Measurements from ENCODE around the gene MAP7.
A peak's percentile ranks its signal among the peaks of the same experiment; 100 is the strongest.

MAP7 gene

GRCh38 chr6:136529710-136530109 is 20.5 kb downstream of the MAP7 start:
- DNase-seq: no peak

- DNase-seq: peak; percentile 12
These were observed 21.7 kb downstream of the MAP7 start for GRCh38 chr6:136528477-136528876.

- peak; percentile 19 for DNase-seq
These were observed 22.4 kb downstream of the MAP7 start for GRCh38 chr6:136527831-136528230.

- no peak for DNase-seq
These were observed 23.3 kb downstream of the MAP7 start for GRCh38 chr6:136526937-136527336.

- peak; percentile 64 for DNase-seq
These were observed 23.9 kb downstream of the MAP7 start for GRCh38 chr6:136526196-136526930.

- peak; percentile 54 for DNase-seq
These were observed 24.5 kb downstream of the MAP7 start for GRCh38 chr6:136525586-136526195.

- no peak for DNase-seq
These were observed 25.2 kb downstream of the MAP7 start for GRCh38 chr6:136524936-136525413.

GRCh38 chr6:136524339-136524935 is 25.8 kb downstream of the MAP7 start:
- no peak for DNase-seq

GRCh38 chr6:136523196-136523595 is 27.0 kb downstream of the MAP7 start:
- DNase-seq: no peak

GRCh38 chr6:136522636-136523035 is 27.6 kb downstream of the MAP7 start:
- no peak for DNase-seq

- DNase-seq: no peak
These were observed 28.3 kb downstream of the MAP7 start for GRCh38 chr6:136521911-136522310.

- DNase-seq: no peak
These were observed 28.8 kb downstream of the MAP7 start for GRCh38 chr6:136521427-136521826.

GRCh38 chr6:136520517-136520916 is 29.7 kb downstream of the MAP7 start:
- no peak for DNase-seq

GRCh38 chr6:136517582-136517981 is 32.6 kb downstream of the MAP7 start:
- no peak for DNase-seq

- DNase-seq: no peak
These were observed 33.2 kb downstream of the MAP7 start for GRCh38 chr6:136517002-136517401.

GRCh38 chr6:136514591-136514990 is 35.6 kb downstream of the MAP7 start:
- DNase-seq: no peak

- no peak for DNase-seq
These were observed 38.3 kb downstream of the MAP7 start for GRCh38 chr6:136511926-136512325.

- no peak for DNase-seq
These were observed 38.8 kb downstream of the MAP7 start for GRCh38 chr6:136511397-136511796.

GRCh38 chr6:136510782-136511181 is 39.4 kb downstream of the MAP7 start:
- no peak for DNase-seq

GRCh38 chr6:136510299-136510698 is 39.9 kb downstream of the MAP7 start:
- no peak for DNase-seq

- DNase-seq: no peak
These were observed 41.4 kb downstream of the MAP7 start for GRCh38 chr6:136508725-136509392.

GRCh38 chr6:136506124-136506799 is 44.0 kb downstream of the MAP7 start:
- DNase-seq: no peak
